ENCODE results near the gene B3GNT5. TPM values are rescaled to one million over a fixed set of nuclear protein-coding genes. Genes with fewer than 3 reads are reported as not detected.

B3GNT5 gene
- total RNA-seq, 1 experiment from 2014 or later: 7.7 TPM

GRCh38 chr3:183210862-183211341 is 42.2 kb upstream of the B3GNT5 start:
- peaks cover 12% of the 10 kb centered on the region; the same call in 1 of the 2 replicates for H3K36me3 Mint-ChIP-seq
- no peak for ATAC-seq
- H3K4me3 Mint-ChIP-seq: no peak overlapping the region
- no peak for DNase-seq (ENCODE audit: low spot score)
- H3K27ac Mint-ChIP-seq: no peak overlapping the region
- CTCF ChIA-PET: no interaction called here
- H3K9me3 Mint-ChIP-seq: peaks cover 17% of the 10 kb centered on the region
- TF ChIP-seq KAT7 (CRISPR knock-in tag; IDR thresholded peaks at IDR 0.05; ENCODE audit: borderline replicate concordance) (no peak), ETV6 (CRISPR knock-in tag; IDR thresholded peaks at IDR 0.05) (no peak)
- H3K4me1 Mint-ChIP-seq: peaks cover 4% of the 10 kb centered on the region
- POLR2A ChIA-PET: no interaction called here
- no peaks in the 10 kb centered on the region for H3K27me3 Mint-ChIP-seq (ENCODE audit: low read depth)

GRCh38 chr3:183211352-183211751 is 41.7 kb upstream of the B3GNT5 start:
- CTCF ChIA-PET: no interaction called here
- Mint-ChIP-seq H3K27ac (no peak overlapping the region), H3K4me3 (no peak overlapping the region), H3K4me1 (peaks cover 3% of the 10 kb centered on the region; the same call in 1 of the 2 replicates), H3K27me3 (ENCODE audit: low read depth) (no peaks in the 10 kb centered on the region), H3K36me3 (peaks cover 12% of the 10 kb centered on the region; the same call in 1 of the 2 replicates), H3K9me3 (peaks cover 17% of the 10 kb centered on the region)
- TF ChIP-seq GABPB1 (CRISPR knock-in tag; IDR thresholded peaks at IDR 0.05) (0 out of 2 replicates have a peak, but pooled peaks have one; percentile 37), ARID4B (CRISPR knock-in tag; IDR thresholded peaks at IDR 0.05; ENCODE audit: borderline replicate concordance) (no peak)
- POLR2A ChIA-PET: no interaction called here
- ATAC-seq: peak; percentile 56; the same call in 1 of the 2 replicates
- no peak for DNase-seq (ENCODE audit: low spot score)

GRCh38 chr3:183212096-183212495 is 41.0 kb upstream of the B3GNT5 start:
- peaks cover 3% of the 10 kb centered on the region; the same call in 1 of the 2 replicates for H3K4me1 Mint-ChIP-seq
- H3K9me3 Mint-ChIP-seq: peaks cover 17% of the 10 kb centered on the region
- ChIA-PET CTCF (interaction anchor here (1.2 kb wide), 1 partner anchor 33 kb away, joined by 3 read pairs; no protein-coding TSS in a partner anchor), POLR2A (no interaction called here)
- ATAC-seq (no peak), DNase-seq (ENCODE audit: low spot score) (no peak)
- peaks cover 12% of the 10 kb centered on the region; the same call in 1 of the 2 replicates for H3K36me3 Mint-ChIP-seq
- no peaks in the 10 kb centered on the region for H3K27me3 Mint-ChIP-seq (ENCODE audit: low read depth)
- no peak overlapping the region for H3K27ac Mint-ChIP-seq
- H3K4me3 Mint-ChIP-seq: no peak overlapping the region
- no peak for TF ChIP-seq HMGXB4 (CRISPR knock-in tag; IDR thresholded peaks at IDR 0.05)
- TF ChIP-seq ZNF425 (CRISPR knock-in tag; conservative IDR thresholded peaks at IDR 0.05): no peak
- TF ChIP-seq NR3C1 (CRISPR knock-in tag; conservative IDR thresholded peaks at IDR 0.05; ENCODE audit: low read depth): no peak
- TF ChIP-seq USF1 (CRISPR knock-in tag; IDR thresholded peaks at IDR 0.05): no peak
- no peak for TF ChIP-seq STAT6 (CRISPR knock-in tag; conservative IDR thresholded peaks at IDR 0.05; ENCODE audit: low read depth)
- TF ChIP-seq ATF6 (CRISPR knock-in tag; IDR thresholded peaks at IDR 0.05): no peak
- no peak for TF ChIP-seq JUN (CRISPR knock-in tag; IDR thresholded peaks at IDR 0.05)
- TF ChIP-seq SP1 (CRISPR knock-in tag; conservative IDR thresholded peaks at IDR 0.05): no peak
- no peak for TF ChIP-seq ESRRA (CRISPR knock-in tag; IDR thresholded peaks at IDR 0.05; ENCODE audit: borderline replicate concordance)
- TF ChIP-seq ELF4 (CRISPR knock-in tag; IDR thresholded peaks at IDR 0.05; ENCODE audit: low read depth): no peak
- no peak for TF ChIP-seq TCF7 (CRISPR knock-in tag; IDR thresholded peaks at IDR 0.05; ENCODE audit: low read depth)
- no peak for TF ChIP-seq RELA (CRISPR knock-in tag; IDR thresholded peaks at IDR 0.05; ENCODE audit: borderline replicate concordance)
- no peak for TF ChIP-seq SMAD4 (CRISPR knock-in tag; IDR thresholded peaks at IDR 0.05)
- TF ChIP-seq HMGA2 (CRISPR knock-in tag; IDR thresholded peaks at IDR 0.05): no peak
